CD14-positive monocyte (primary cell): ENCODE measurements around the gene IKBKE. TPM values are rescaled to one million over a fixed set of nuclear protein-coding genes. Genes with fewer than 3 reads are reported as not detected.

ENCODE experiments used
- DNase-seq, 3 donors: peaks; one replicate each; pipeline ENCODE4 v3.0.0-alpha.2; 2011 to 2022
- H2AFZ ChIP-seq: 2 replicates; pipeline ENCODE4 v1.6.0; 2012; ENCODE audit warnings: mild to moderate bottlenecking, low read depth, low read length, inconsistent platforms; ENCODE audit not compliant: insufficient read depth, poor library complexity, severe bottlenecking
- H3K27ac ChIP-seq, 2 donors: 1 replicate in 1 of 2; 2 replicates in 1 of 2; pipeline ENCODE4 v1.5.1; 2012 to 2013; ENCODE audit warnings: low read length in 2 of 2, control low read depth in 1 of 2, inconsistent platforms in 1 of 2, low read depth in 1 of 2, mild to moderate bottlenecking in 1 of 2
- H3K27me3 ChIP-seq, 2 donors: one replicate each; pipeline versions ENCODE4 v1.6.0 to v1.6.1; 2011 to 2013; ENCODE audit warnings: low read length in 2 of 2; ENCODE audit not compliant: control insufficient read depth in 2 of 2, insufficient read depth in 2 of 2
- H3K36me3 ChIP-seq, 2 donors: replicated peaks in 1 of 2; 1 replicate in 1 of 2; 2 replicates in 1 of 2; pipeline versions ENCODE4 v1.5.1 to v1.6.1; 2012 to 2013; ENCODE audit warnings: low read length in 2 of 2, control low read depth in 1 of 2, inconsistent platforms in 1 of 2, mild to moderate bottlenecking in 1 of 2; ENCODE audit not compliant: insufficient read depth in 2 of 2, control insufficient read depth in 1 of 2
- H3K4me1 ChIP-seq, 2 donors: 1 replicate in 1 of 2; 2 replicates in 1 of 2; pipeline versions ENCODE4 v1.5.1 to v1.6.1; 2012 to 2013; ENCODE audit warnings: low read length in 2 of 2, control low read depth in 1 of 2, inconsistent platforms in 1 of 2, mild to moderate bottlenecking in 1 of 2, moderate library complexity in 1 of 2; ENCODE audit not compliant: insufficient read depth in 2 of 2, control insufficient read depth in 1 of 2
- H3K4me2 ChIP-seq: replicated peaks from 2 replicates; pipeline ENCODE3; 2012; ENCODE audit warnings: low read length, moderate library complexity, mild to moderate bottlenecking; ENCODE audit not compliant: poor library complexity, severe bottlenecking; ENCODE audit errors: extremely low read depth
- H3K4me3 ChIP-seq, 3 experiments: fragments of 200-600 bp in 1 of 3; sonication (generic) in 1 of 3; replicated peaks in 1 of 3; 1 replicate in 2 of 3; 2 replicates in 1 of 3; pipeline ENCODE4 v1.5.1; 2011 to 2013; ENCODE audit warnings: low read length in 3 of 3, mild to moderate bottlenecking in 3 of 3, control low read depth in 2 of 3, low read depth in 2 of 3, inconsistent platforms in 1 of 3, moderate library complexity in 1 of 3
- H3K79me2 ChIP-seq: 2 replicates; pipeline ENCODE4 v1.6.0; 2012; ENCODE audit warnings: mild to moderate bottlenecking, control low read depth, inconsistent platforms, low read length, moderate library complexity; ENCODE audit not compliant: insufficient read depth
- H3K9ac ChIP-seq: 2 replicates; pipeline ENCODE4 v1.6.0; 2017; ENCODE audit warnings: low read length, mild to moderate bottlenecking; ENCODE audit not compliant: insufficient read depth, poor library complexity, severe bottlenecking
- H3K9me3 ChIP-seq, 2 donors: replicated peaks in 1 of 2; 1 replicate in 1 of 2; 2 replicates in 1 of 2; pipeline versions ENCODE4 v1.5.1 to v1.6.1; 2012 to 2013; ENCODE audit warnings: low read length in 2 of 2, control low read depth in 1 of 2; ENCODE audit not compliant: control insufficient read depth in 1 of 2, insufficient read depth in 1 of 2
- H4K20me1 ChIP-seq: 2 replicates; pipeline ENCODE4 v1.6.0; 2012; ENCODE audit warnings: mild to moderate bottlenecking, low read length, control low read depth, moderate library complexity; ENCODE audit not compliant: insufficient read depth
- H3K27ac Mint-ChIP-seq, 7 donors: one replicate each; pipeline ENCODE4 v1.8.0; 2020; ENCODE audit warnings: mild to moderate bottlenecking in 7 of 7, mixed read lengths in 7 of 7, moderate library complexity in 6 of 7, inconsistent platforms in 2 of 7
- H3K27me3 Mint-ChIP-seq, 3 donors: one replicate each; pipeline ENCODE4 v1.8.0; 2021 to 2022; ENCODE audit warnings: low read depth in 3 of 3, mild to moderate bottlenecking in 3 of 3, mixed read lengths in 3 of 3, moderate library complexity in 3 of 3, inconsistent platforms in 1 of 3
- H3K36me3 Mint-ChIP-seq, 2 donors: one replicate each; pipeline ENCODE4 v1.8.0; 2020; ENCODE audit warnings: mixed read lengths in 2 of 2, inconsistent platforms in 1 of 2, mild to moderate bottlenecking in 1 of 2
- H3K4me1 Mint-ChIP-seq: one replicate; pipeline ENCODE4 v1.8.0; 2020; ENCODE audit warnings: mild to moderate bottlenecking, mixed read lengths
- H3K4me3 Mint-ChIP-seq, 2 donors: one replicate each; pipeline ENCODE4 v1.8.0; 2020; ENCODE audit warnings: mild to moderate bottlenecking in 2 of 2, mixed read lengths in 2 of 2, moderate library complexity in 1 of 2
- H3K9me3 Mint-ChIP-seq, 7 donors: one replicate each; pipeline ENCODE4 v1.8.0; 2020 to 2022; ENCODE audit warnings: mixed read lengths in 7 of 7, mild to moderate bottlenecking in 6 of 7, moderate library complexity in 6 of 7, inconsistent platforms in 2 of 7
- WGBS: methylation state at CpG from one replicate; pipeline ENCODE4 v1.1.5; 2013; ENCODE audit warnings: missing lambda C conversion rate; ENCODE audit not compliant: insufficient coverage; 5-methylcytosine and 5-hydroxymethylcytosine counted together
- intact Hi-C, 2 donors: fragments of 100-400 bp; cut with micrococcal nuclease; formaldehyde crosslinking; loops; one replicate each; pipeline versions ENCODE4 v1.15.0 to v1.15.1; 2023
- polyA plus RNA-seq, 3 donors: library from polyadenylated mRNA; depleted of rRNA in 1 of 3; unstranded in 2 of 3; stranded (reverse) in 1 of 3; fragments of 300-500 nt in 2 of 3; fragments of >200 nt in 1 of 3; fragmentation: Illumina TruSeq in 2 of 3; gene quantifications; 1 replicate in 2 of 3; 2 replicates in 1 of 3; pipeline ENCODE4 v1.2.3, GENCODE V29; 2012 to 2021
- TF ChIP-seq, protein P1 (sequence below): fragments of 200-600 bp; IDR thresholded peaks from one replicate; pipeline ENCODE4 v1.8.0; 2022; ENCODE audit warnings: antibody characterized with exemption, mild to moderate bottlenecking

Gene IKBKE
- polyA plus RNA-seq, 3 donors = 35.6 to 40.7 (median 37.6) TPM

DNA sequence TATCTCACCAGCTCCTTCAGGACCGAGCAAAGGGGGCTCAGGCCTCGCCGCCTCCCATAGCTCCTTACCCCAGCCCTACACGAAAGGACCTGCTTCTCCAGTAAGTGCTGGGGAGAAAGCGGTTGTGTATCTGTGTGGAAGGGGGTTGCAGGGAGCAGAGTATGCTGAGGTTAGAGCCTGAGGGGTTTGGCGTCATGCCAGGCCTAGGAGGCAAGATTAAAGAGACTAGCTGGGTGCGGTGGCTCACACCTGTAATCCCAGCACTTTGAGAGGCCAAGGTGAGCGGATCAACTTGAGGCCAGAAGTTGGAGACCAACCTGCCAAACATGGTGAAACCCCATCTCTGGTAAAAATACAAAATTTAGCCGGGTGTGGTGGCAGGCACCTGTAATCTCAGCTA is 23.0 kb downstream of the IKBKE start:
- intact Hi-C loops = loop anchor here (5.0 kb wide), 2 partner anchors 39 to 89 kb away; no protein-coding TSS in a partner anchor
- Histone ChIP-seq H3K36me3 (peaks cover 76 to 95% of the 10 kb centered on the region in 2 donors), H3K27ac (no peak overlapping the region), H3K79me2 (no peaks in the 10 kb centered on the region), H3K9me3 (no peaks in the 10 kb centered on the region), H3K4me3 (no peak overlapping the region), H4K20me1 (peaks cover 68% of the 10 kb centered on the region), H3K9ac (no peak overlapping the region), H3K27me3 (no peaks in the 10 kb centered on the region), H3K4me1 (peaks cover 20 to 23% of the 10 kb centered on the region in 2 donors), H2AFZ (no peak overlapping the region), H3K4me2 (no peak overlapping the region)
- TF ChIP-seq, protein P1, sequence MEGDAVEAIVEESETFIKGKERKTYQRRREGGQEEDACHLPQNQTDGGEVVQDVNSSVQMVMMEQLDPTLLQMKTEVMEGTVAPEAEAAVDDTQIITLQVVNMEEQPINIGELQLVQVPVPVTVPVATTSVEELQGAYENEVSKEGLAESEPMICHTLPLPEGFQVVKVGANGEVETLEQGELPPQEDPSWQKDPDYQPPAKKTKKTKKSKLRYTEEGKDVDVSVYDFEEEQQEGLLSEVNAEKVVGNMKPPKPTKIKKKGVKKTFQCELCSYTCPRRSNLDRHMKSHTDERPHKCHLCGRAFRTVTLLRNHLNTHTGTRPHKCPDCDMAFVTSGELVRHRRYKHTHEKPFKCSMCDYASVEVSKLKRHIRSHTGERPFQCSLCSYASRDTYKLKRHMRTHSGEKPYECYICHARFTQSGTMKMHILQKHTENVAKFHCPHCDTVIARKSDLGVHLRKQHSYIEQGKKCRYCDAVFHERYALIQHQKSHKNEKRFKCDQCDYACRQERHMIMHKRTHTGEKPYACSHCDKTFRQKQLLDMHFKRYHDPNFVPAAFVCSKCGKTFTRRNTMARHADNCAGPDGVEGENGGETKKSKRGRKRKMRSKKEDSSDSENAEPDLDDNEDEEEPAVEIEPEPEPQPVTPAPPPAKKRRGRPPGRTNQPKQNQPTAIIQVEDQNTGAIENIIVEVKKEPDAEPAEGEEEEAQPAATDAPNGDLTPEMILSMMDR = no peak
- H3K4me3 Mint-ChIP-seq = no peak overlapping the region
- WGBS = 100% methylated on average over 4 of the region's 9 CpGs
- DNase-seq = no peak
- no peak overlapping the region for H3K27ac Mint-ChIP-seq
- no peaks in the 10 kb centered on the region for H3K9me3 Mint-ChIP-seq
- H3K4me1 Mint-ChIP-seq = peaks cover 25% of the 10 kb centered on the region
- peaks cover 76 to 95% of the 10 kb centered on the region in 2 donors for H3K36me3 Mint-ChIP-seq
- peaks cover 0 to 3% (median 0%) of the 10 kb centered on the region in 3 donors for H3K27me3 Mint-ChIP-seq

DNA sequence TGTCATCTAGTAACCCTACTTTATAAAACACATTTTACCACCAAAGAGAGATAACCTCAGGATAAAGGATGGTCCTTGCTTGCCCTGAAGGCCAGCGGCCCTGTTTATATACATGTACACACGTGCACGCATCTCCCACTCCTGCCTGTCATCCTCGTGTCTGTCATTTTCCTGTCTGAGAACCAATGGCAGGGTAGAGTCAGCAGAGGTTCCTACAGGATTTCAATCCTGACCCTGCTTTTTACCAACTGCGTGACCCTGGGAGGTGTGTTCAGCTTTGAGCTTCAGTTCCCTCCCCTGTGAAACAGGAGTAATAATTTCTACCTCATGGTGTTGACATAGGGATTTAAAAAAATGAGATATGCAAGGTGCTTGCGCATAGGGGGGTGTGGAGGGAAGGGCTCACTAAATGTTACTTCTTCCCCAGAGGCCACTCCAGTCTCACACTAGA is 24.8 kb downstream of the IKBKE start:
- Histone ChIP-seq H3K27me3 (no peaks in the 10 kb centered on the region), H3K36me3 (peaks cover 70 to 97% of the 10 kb centered on the region in 2 donors), H3K4me2 (no peak overlapping the region), H3K27ac (no peak overlapping the region), H3K9ac (no peak overlapping the region), H2AFZ (no peak overlapping the region), H3K4me3 (no peak overlapping the region), H4K20me1 (peaks cover 57% of the 10 kb centered on the region), H3K4me1 (peaks cover 20 to 23% of the 10 kb centered on the region in 2 donors), H3K79me2 (no peaks in the 10 kb centered on the region), H3K9me3 (no peaks in the 10 kb centered on the region)
- Mint-ChIP-seq H3K4me1 (peaks cover 25% of the 10 kb centered on the region), H3K36me3 (peaks cover 78 to 100% of the 10 kb centered on the region in 2 donors), H3K27ac (peak overlapping the region in 2 of 7 donors; percentile 7 to 38), H3K4me3 (no peak overlapping the region), H3K9me3 (no peaks in the 10 kb centered on the region), H3K27me3 (peaks cover 0 to 3% (median 0%) of the 10 kb centered on the region in 3 donors)
- intact Hi-C loops = loop anchor here in 1 of 2 donors (5.0 kb wide), 1 partner anchor 42 kb away; no protein-coding TSS in a partner anchor
- WGBS = 80% methylated on average over 1 of the region's 6 CpGs
- no peak for DNase-seq
- TF ChIP-seq, protein P1 = no peak
